Liver (tissue), 9 donors: ENCODE results near the gene ADK. TPM values are rescaled to one million over a fixed set of nuclear protein-coding genes. Genes with fewer than 3 reads are reported as not detected.

Experiments
- DNase-seq: peaks from one replicate; pipeline ENCODE4 v3.0.0-alpha.2; 2017; ENCODE audit warnings: low spot score
- H3K27ac ChIP-seq, 2 donors: one replicate each; pipeline ENCODE4 v1.7.0; 2013; ENCODE audit warnings: inconsistent platforms in 2 of 2, low read length in 2 of 2, control low read depth in 1 of 2, low read depth in 1 of 2, mild to moderate bottlenecking in 1 of 2
- H3K27me3 ChIP-seq, 4 donors: one replicate each; pipeline versions ENCODE4 v1.6.1 to v1.7.0; 2013; ENCODE audit warnings: low read length in 3 of 4, inconsistent platforms in 1 of 4, mild to moderate bottlenecking in 1 of 4, moderate library complexity in 1 of 4; ENCODE audit not compliant: control insufficient read depth in 4 of 4, insufficient read depth in 4 of 4
- H3K36me3 ChIP-seq, 4 donors: one replicate each; pipeline versions ENCODE4 v1.6.1 to v1.7.0; 2013; ENCODE audit warnings: low read length in 3 of 4, mild to moderate bottlenecking in 3 of 4, low read depth in 1 of 4, moderate library complexity in 1 of 4; ENCODE audit not compliant: control insufficient read depth in 4 of 4, insufficient read depth in 3 of 4
- H3K4me1 ChIP-seq, 4 donors: one replicate each; pipeline versions ENCODE4 v1.6.1 to v1.7.0; 2013; ENCODE audit warnings: low read length in 3 of 4, mild to moderate bottlenecking in 3 of 4, moderate library complexity in 1 of 4; ENCODE audit not compliant: control insufficient read depth in 4 of 4, insufficient read depth in 4 of 4
- H3K4me3 ChIP-seq, 3 donors: one replicate each; pipeline versions ENCODE4 v1.6.1 to v1.7.0; 2013; ENCODE audit warnings: low read length in 3 of 3, control low read depth in 1 of 3, low read depth in 1 of 3, mild to moderate bottlenecking in 1 of 3
- H3K9ac ChIP-seq, 2 donors: one replicate each; pipeline ENCODE4 v1.7.0; 2013; ENCODE audit warnings: low read length in 2 of 2, mild to moderate bottlenecking in 2 of 2, moderate library complexity in 2 of 2, control low read depth in 1 of 2, low read depth in 1 of 2
- H3K9me3 ChIP-seq, 4 donors: one replicate each; pipeline versions ENCODE4 v1.6.1 to v1.7.0; 2013; ENCODE audit warnings: low read length in 3 of 4; ENCODE audit not compliant: control insufficient read depth in 4 of 4
- ATF3 ChIP-seq: IDR thresholded peaks from 2 replicates; pipeline ENCODE4 v1.6.1; 2016; ENCODE audit warnings: antibody characterized with exemption
- CTCF ChIP-seq: fragments of 150-350 bp; IDR thresholded peaks from 2 replicates; pipeline ENCODE4 v1.5.1; 2017; ENCODE audit warnings: improper control_type of control experiment, low read depth, low read length; ENCODE audit not compliant: missing input control
- EGR1 ChIP-seq, 2 donors: IDR thresholded peaks; 2 replicates each; pipeline ENCODE4 v1.6.1; 2016 to 2018; ENCODE audit warnings: antibody characterized with exemption in 2 of 2, low read depth in 2 of 2
- FOXA1 ChIP-seq: IDR thresholded peaks from 2 replicates; pipeline ENCODE4 v1.6.1; 2016; ENCODE audit warnings: antibody characterized with exemption
- FOXA2 ChIP-seq: IDR thresholded peaks from 2 replicates; pipeline ENCODE4 v1.6.1; 2016; ENCODE audit warnings: antibody characterized with exemption
- GABPA ChIP-seq, 2 donors: IDR thresholded peaks in 1 of 2; conservative IDR thresholded peaks in 1 of 2; 2 replicates each; pipeline ENCODE4 v1.6.1; 2016; ENCODE audit warnings: antibody characterized with exemption in 2 of 2, mild to moderate bottlenecking in 1 of 2, moderate library complexity in 1 of 2
- HNF4A ChIP-seq, 2 donors: conservative IDR thresholded peaks; 2 replicates each; pipeline ENCODE4 v1.6.1; 2016; ENCODE audit warnings: antibody characterized with exemption in 2 of 2, mild to moderate bottlenecking in 2 of 2
- HNF4G ChIP-seq: IDR thresholded peaks from 2 replicates; pipeline ENCODE4 v1.6.1; 2016; ENCODE audit warnings: antibody characterized with exemption
- JUND ChIP-seq, 2 donors: IDR thresholded peaks; 2 replicates each; pipeline ENCODE4 v1.6.1; 2016; ENCODE audit warnings: antibody characterized with exemption in 2 of 2
- MAX ChIP-seq: IDR thresholded peaks from 2 replicates; pipeline ENCODE4 v1.6.1; 2016; ENCODE audit warnings: antibody characterized with exemption
- NR2F2 ChIP-seq: IDR thresholded peaks from 2 replicates; pipeline ENCODE4 v1.6.1; 2016; ENCODE audit warnings: antibody characterized with exemption
- RAD21 ChIP-seq, 2 donors: IDR thresholded peaks; 2 replicates each; pipeline ENCODE4 v1.6.1; 2016; ENCODE audit warnings: antibody characterized with exemption in 2 of 2, mild to moderate bottlenecking in 2 of 2
- REST ChIP-seq: IDR thresholded peaks from 2 replicates; pipeline ENCODE4 v1.6.1; 2016; ENCODE audit warnings: antibody characterized with exemption, mild to moderate bottlenecking
- RXRA ChIP-seq, 2 donors: IDR thresholded peaks; 2 replicates each; pipeline ENCODE4 v1.6.1; 2017 to 2018; ENCODE audit warnings: antibody characterized with exemption in 2 of 2, mild to moderate bottlenecking in 1 of 2
- SP1 ChIP-seq: IDR thresholded peaks from 2 replicates; pipeline ENCODE4 v1.6.1; 2018; ENCODE audit warnings: antibody characterized with exemption, mild to moderate bottlenecking
- TAF1 ChIP-seq: conservative IDR thresholded peaks from 2 replicates; pipeline ENCODE4 v1.6.1; 2016; ENCODE audit warnings: antibody characterized with exemption, mild to moderate bottlenecking
- YY1 ChIP-seq: IDR thresholded peaks from 2 replicates; pipeline ENCODE4 v1.6.1; 2016; ENCODE audit warnings: antibody characterized with exemption, mild to moderate bottlenecking
- ZBTB33 ChIP-seq: IDR thresholded peaks from 2 replicates; pipeline ENCODE4 v1.6.1; 2016; ENCODE audit warnings: antibody characterized with exemption
- WGBS: extraction: QIAGEN DNeasy Blood & Tissue Kit; methylation state at CpG from one replicate; pipeline ENCODE4 v1.1.7; 2013; 5-methylcytosine and 5-hydroxymethylcytosine counted together
- polyA plus RNA-seq, 2 donors: library from polyadenylated mRNA; stranded (reverse) in 1 of 2; unstranded in 1 of 2; fragments of 200-250 nt in 1 of 2; fragments of >200 nt in 1 of 2; fragmentation: Nextera tagmentation in 1 of 2; extraction: Ambion mirVana in 1 of 2; gene quantifications; one replicate each; pipeline versions ENCODE4 v1.2.1 to v1.2.3, GENCODE V29; 2013 to 2015
- total RNA-seq, 2 donors: library from RNA; depleted of rRNA; stranded (reverse); fragments of >200 nt; gene quantifications; one replicate each; pipeline ENCODE4 v1.2.3, GENCODE V29; 2014
- donor health status: healthy.
- donor health status: healthy.
- donor health status: healthy.
- donor health status: healthy.
- donor health status: healthy.

ADK gene
- total and polyA plus RNA-seq, 4 donors: 18.0 to 110 (median 65.5) TPM

- TF ChIP-seq ATF3 (no peak), YY1 (no peak)
Observed at GRCh38 chr10:74500026-74500704, 349.1 kb downstream of the ADK start (continued).

GRCh38 chr10:74500816-74501215 is 349.8 kb downstream of the ADK start:
- Histone ChIP-seq H3K9me3 (no peaks in the 10 kb centered on the region), H3K27me3 (no peaks in the 10 kb centered on the region), H3K4me1 (peaks cover 0 to 2% (median 0%) of the 10 kb centered on the region in 4 donors), H3K27ac (no peak overlapping the region), H3K9ac (no peak overlapping the region), H3K4me3 (no peak overlapping the region), H3K36me3 (no peaks in the 10 kb centered on the region)
- no peak for TF ChIP-seq TAF1
- no peak for TF ChIP-seq FOXA1
- DNase-seq: no peak

- H3K9ac ChIP-seq: no peak overlapping the region
- 76% methylated on average over 1 of the region's 1 CpG for WGBS
- TF ChIP-seq RAD21 (IDR thresholded peaks at IDR 0.05) (no peak), ZBTB33 (no peak), MAX (no peak), SP1 (no peak), FOXA1 (no peak), NR2F2 (no peak), EGR1 (IDR thresholded peaks at IDR 0.05; ENCODE audit: low read depth in 2 of 2) (no peak), JUND (IDR thresholded peaks at IDR 0.05) (no peak), CTCF (no peak), RXRA (IDR thresholded peaks at IDR 0.05) (no peak), TAF1 (no peak), HNF4G (no peak), YY1 (no peak), FOXA2 (no peak), HNF4A (conservative IDR thresholded peaks at IDR 0.05) (no peak), GABPA (IDR thresholded peaks at IDR 0.05 in 1 of 2, conservative IDR thresholded peaks at IDR 0.05 in 1 of 2) (no peak), REST (no peak)
- peaks cover 0 to 2% (median 0%) of the 10 kb centered on the region in 4 donors for H3K4me1 ChIP-seq
- H3K27me3 ChIP-seq: no peaks in the 10 kb centered on the region
- H3K9me3 ChIP-seq: no peaks in the 10 kb centered on the region
- H3K27ac ChIP-seq: no peak overlapping the region
- no peak overlapping the region for H3K4me3 ChIP-seq
- no peak for DNase-seq
- peaks cover 0 to 4% (median 3%) of the 10 kb centered on the region in 4 donors for H3K36me3 ChIP-seq
Observed at GRCh38 chr10:74502963-74503608, 352.1 kb downstream of the ADK start.
